NCI-H128 (cell line): Measurements from ENCODE around the gene TP53BP1.
"Not testable (repeated sequence)": the region's sequence is repeated elsewhere in the genome, so short reads cannot be mapped to it uniquely, and the experiment has no call there.

Experiments
- DNase-seq: peaks from one replicate; lab custom pipeline; 2025; ENCODE audit not compliant: unreplicated experiment; lab: John Stamatoyannopoulos, UW

Gene TP53BP1

GRCh38 chr15:43492673-43493601, at the start of gene TP53BP1:
Gene TP53BP1 (minus strand): TSS chr15:43493156. CDS start chr15:43493043, 113 bp downstream.
- DNase-seq: peak; percentile 69

GRCh38 chr15:43541785-43542184, 48.8 kb upstream of the TP53BP1 start:
- no peak for DNase-seq

GRCh38 chr15:43538091-43538490, 45.1 kb upstream of the TP53BP1 start:
- DNase-seq: no peak

GRCh38 chr15:43534897-43535296, 41.9 kb upstream of the TP53BP1 start:
- DNase-seq: no peak

GRCh38 chr15:43532826-43533225, 39.9 kb upstream of the TP53BP1 start:
- DNase-seq: not testable (repeated sequence)

GRCh38 chr15:43531018-43531670, 38.2 kb upstream of the TP53BP1 start:
- DNase-seq: no peak

GRCh38 chr15:43529587-43530345, 36.8 kb upstream of the TP53BP1 start:
- DNase-seq: no peak

GRCh38 chr15:43529141-43529540, 36.2 kb upstream of the TP53BP1 start:
- no peak for DNase-seq

GRCh38 chr15:43528542-43529007, 35.6 kb upstream of the TP53BP1 start:
- DNase-seq: no peak

GRCh38 chr15:43527802-43528541, 35.0 kb upstream of the TP53BP1 start:
- DNase-seq: no peak

- no peak for DNase-seq
These were observed 34.3 kb upstream of the TP53BP1 start for GRCh38 chr15:43527016-43527801.

- no peak for DNase-seq
These were observed 33.4 kb upstream of the TP53BP1 start for GRCh38 chr15:43526261-43526930.

GRCh38 chr15:43525131-43525530, 32.2 kb upstream of the TP53BP1 start:
- DNase-seq: no peak

GRCh38 chr15:43524254-43524845, 31.4 kb upstream of the TP53BP1 start:
- no peak for DNase-seq

GRCh38 chr15:43523646-43524045, 30.7 kb upstream of the TP53BP1 start:
- DNase-seq: no peak

- DNase-seq: no peak
These were observed 29.3 kb upstream of the TP53BP1 start for GRCh38 chr15:43522247-43522646.

- DNase-seq: no peak
These were observed 28.5 kb upstream of the TP53BP1 start for GRCh38 chr15:43521419-43521818.

GRCh38 chr15:43520138-43520537, 27.2 kb upstream of the TP53BP1 start:
- DNase-seq: no peak

- DNase-seq: no peak
These were observed 26.2 kb upstream of the TP53BP1 start for GRCh38 chr15:43519196-43519595.
